ENCODE measurements around the gene GPR85.
"Not testable (repeated sequence)": the region's sequence is repeated elsewhere in the genome, so short reads cannot be mapped to it uniquely, and the experiment has no call there.

Gene GPR85

GRCh38 chr7:113054938-113055337, 31.7 kb downstream of the GPR85 start:
- peaks cover 27 to 38% of the 10 kb centered on the region in 2 donors for H3K27me3 Mint-ChIP-seq
- H3K27ac Mint-ChIP-seq = no peak overlapping the region
- H3K4me3 Mint-ChIP-seq = no peak overlapping the region
- no peaks in the 10 kb centered on the region for H3K4me1 Mint-ChIP-seq
- DNase-seq (no peak), ATAC-seq (replicated peaks) (no peak)
- H3K36me3 Mint-ChIP-seq = no peaks in the 10 kb centered on the region
- peaks cover 0 to 4% of the 10 kb centered on the region in 2 donors for H3K9me3 Mint-ChIP-seq

DNA sequence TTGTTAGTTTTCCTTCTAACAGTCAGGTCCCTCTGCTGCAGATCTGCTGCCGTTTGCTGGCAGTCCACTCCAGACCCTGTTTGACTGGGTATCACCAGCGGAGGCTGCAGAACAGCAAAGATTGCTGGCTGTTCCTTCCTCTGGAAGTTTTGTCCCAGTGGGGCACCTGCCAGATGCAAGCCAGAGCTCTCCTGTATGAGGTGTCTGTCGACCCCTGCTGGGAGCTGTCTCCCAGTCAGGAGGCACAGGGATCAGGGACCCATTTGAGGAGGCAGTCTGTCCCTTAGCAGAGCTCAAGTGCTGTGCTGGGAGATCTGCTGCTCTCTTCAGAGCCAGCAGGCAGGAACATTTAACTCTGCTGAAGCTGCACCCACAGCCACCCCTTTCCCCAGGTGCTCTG, 32.4 kb downstream of the GPR85 start:
- not testable (repeated sequence) for H3K9me3 Mint-ChIP-seq

DNA sequence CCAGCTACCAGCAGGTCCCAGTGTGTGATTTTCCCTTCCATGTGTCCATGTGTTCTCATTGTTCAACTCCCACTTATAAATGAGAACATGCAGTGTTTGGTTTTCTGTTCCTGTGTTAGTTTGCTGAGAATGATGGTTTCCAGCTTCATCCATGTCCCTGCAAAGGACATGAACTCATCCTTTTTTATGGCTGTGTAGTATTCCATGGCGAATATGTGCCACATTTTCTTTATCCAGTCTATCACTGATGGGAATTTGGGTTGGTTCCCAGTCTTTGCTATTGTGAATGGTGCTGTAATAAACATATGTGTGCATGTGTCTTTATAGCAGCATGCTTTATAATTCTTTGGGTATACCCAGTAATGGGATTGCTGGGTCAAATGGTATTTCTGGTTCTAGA, 37.4 kb downstream of the GPR85 start:
- not testable (repeated sequence) for ATAC-seq (replicated peaks); H3K27ac Mint-ChIP-seq; H3K36me3 Mint-ChIP-seq; H3K4me1 Mint-ChIP-seq; H3K4me3 Mint-ChIP-seq; DNase-seq
- Mint-ChIP-seq H3K9me3 (peaks cover 0 to 10% of the 10 kb centered on the region in 2 donors), H3K27me3 (peaks cover 6 to 31% of the 10 kb centered on the region in 2 donors)

More for the DNA sequence above, 32.4 kb downstream of the GPR85 start:
- not testable (repeated sequence) for H3K36me3 Mint-ChIP-seq; H3K4me3 Mint-ChIP-seq; DNase-seq; H3K27ac Mint-ChIP-seq; H3K4me1 Mint-ChIP-seq; ATAC-seq (replicated peaks)
- peaks cover 27 to 41% of the 10 kb centered on the region in 2 donors for H3K27me3 Mint-ChIP-seq

DNA sequence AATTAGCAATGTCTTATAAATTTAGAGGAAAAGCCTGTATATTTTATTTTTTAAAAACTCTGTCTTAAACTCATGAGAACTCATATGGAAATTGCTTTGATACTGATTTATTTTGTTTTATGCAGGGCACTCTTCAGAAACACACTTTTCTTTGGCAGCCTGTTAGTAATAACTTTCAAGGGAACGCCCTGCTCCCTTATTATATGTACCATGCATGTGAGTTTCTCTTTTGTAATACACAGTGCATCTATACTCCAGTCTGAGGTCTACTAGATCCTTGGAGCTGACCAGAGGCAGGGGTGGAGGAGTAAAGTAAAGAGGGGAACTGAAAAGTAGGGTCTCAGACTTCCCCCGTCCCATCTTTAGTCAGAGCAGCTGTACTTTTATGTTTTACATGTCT, 40.2 kb downstream of the GPR85 start:
- no peaks in the 10 kb centered on the region for H3K4me1 Mint-ChIP-seq
- DNase-seq (no peak), ATAC-seq (replicated peaks) (no peak)
- peaks cover 17 to 22% of the 10 kb centered on the region in 2 donors for H3K27me3 Mint-ChIP-seq
- no peaks in the 10 kb centered on the region for H3K36me3 Mint-ChIP-seq
- no peak overlapping the region for H3K27ac Mint-ChIP-seq
- peaks cover 0 to 10% of the 10 kb centered on the region in 2 donors for H3K9me3 Mint-ChIP-seq
- no peak overlapping the region for H3K4me3 Mint-ChIP-seq

DNA sequence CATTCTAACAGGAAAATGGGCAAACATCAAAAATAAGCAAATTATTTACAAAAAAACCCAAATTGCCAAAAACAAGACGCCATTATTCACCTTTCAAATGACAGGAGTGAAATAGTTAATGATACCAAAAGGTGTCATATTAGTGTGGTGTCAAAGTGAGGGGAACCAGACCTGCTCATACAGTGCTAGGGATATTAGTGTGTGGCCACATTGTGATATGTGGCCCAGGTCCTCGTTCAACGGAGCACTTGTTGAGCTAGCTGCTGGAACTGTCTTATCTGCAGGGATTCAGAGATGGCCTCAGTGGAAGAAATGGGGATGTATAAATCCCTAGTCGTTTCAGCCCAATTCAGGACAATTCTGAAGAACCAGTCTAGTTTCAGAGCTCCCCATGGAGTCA, 41.2 kb downstream of the GPR85 start:
- Mint-ChIP-seq H3K4me3 (no peak overlapping the region), H3K27ac (no peak overlapping the region), H3K27me3 (peaks cover 17 to 20% of the 10 kb centered on the region in 2 donors), H3K4me1 (no peaks in the 10 kb centered on the region), H3K9me3 (peaks cover 0 to 7% of the 10 kb centered on the region in 2 donors), H3K36me3 (no peaks in the 10 kb centered on the region)
- ATAC-seq (replicated peaks) = no peak
- no peak for DNase-seq

- Mint-ChIP-seq H3K4me3 (no peak overlapping the region), H3K27ac (no peak overlapping the region), H3K9me3 (peaks cover 0 to 3% of the 10 kb centered on the region in 2 donors), H3K27me3 (peaks cover 13 to 17% of the 10 kb centered on the region in 2 donors), H3K36me3 (no peaks in the 10 kb centered on the region), H3K4me1 (no peaks in the 10 kb centered on the region)
- DNase-seq (no peak), ATAC-seq (replicated peaks) (no peak)
These were observed 42.2 kb downstream of the GPR85 start for GRCh38 chr7:113044394-113044793.

DNA sequence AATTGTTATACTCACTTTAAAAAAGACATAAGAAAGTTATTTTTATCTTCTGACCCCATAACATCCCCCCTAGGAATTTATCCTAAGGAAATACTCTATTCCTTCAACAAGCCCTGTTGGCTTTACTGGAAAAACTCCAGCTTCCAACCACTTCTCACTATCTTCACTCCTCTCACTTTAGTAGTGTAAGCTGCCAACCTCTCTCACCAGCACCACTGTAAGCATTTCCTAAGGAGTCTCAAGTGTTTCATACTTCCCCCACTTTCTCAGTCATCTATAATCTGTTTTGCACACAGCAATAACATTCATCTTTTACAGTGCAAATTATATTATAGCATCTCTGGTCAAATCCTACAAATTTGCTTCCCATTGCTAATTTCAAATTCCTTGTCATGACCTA, 45.8 kb downstream of the GPR85 start:
- ATAC-seq (replicated peaks) (no peak), DNase-seq (no peak)
- Mint-ChIP-seq H3K4me3 (no peak overlapping the region), H3K36me3 (no peaks in the 10 kb centered on the region), H3K27me3 (peaks cover 16 to 17% of the 10 kb centered on the region in 2 donors), H3K9me3 (no peaks in the 10 kb centered on the region), H3K4me1 (no peaks in the 10 kb centered on the region), H3K27ac (no peak overlapping the region)

DNA sequence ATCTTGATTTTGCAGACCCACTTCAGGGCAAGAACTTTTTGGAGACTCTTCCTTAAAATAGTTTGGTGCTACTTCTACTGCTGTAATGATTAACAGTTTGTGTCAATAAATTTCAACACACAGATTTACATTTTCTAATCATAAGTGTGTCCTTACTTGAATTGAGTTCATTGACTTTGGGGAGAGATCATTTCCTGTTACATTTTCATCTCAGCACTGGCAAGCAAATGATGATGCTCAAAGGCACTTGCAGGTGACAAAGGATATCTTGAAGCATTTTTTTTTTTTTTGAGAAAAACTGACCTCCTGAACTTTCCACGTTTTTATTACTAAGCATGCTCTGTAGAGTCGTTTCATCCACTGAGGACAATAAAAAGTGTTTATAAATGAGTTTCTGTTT, 52.7 kb downstream of the GPR85 start:
- Mint-ChIP-seq H3K4me3 (no peak overlapping the region), H3K36me3 (peaks cover 0 to 1% of the 10 kb centered on the region in 2 donors)
- ATAC-seq (replicated peaks) = no peak

More for the DNA sequence above, 52.7 kb downstream of the GPR85 start:
- Mint-ChIP-seq H3K27me3 (peaks cover 14 to 15% of the 10 kb centered on the region in 2 donors), H3K9me3 (no peaks in the 10 kb centered on the region), H3K27ac (no peak overlapping the region), H3K4me1 (no peaks in the 10 kb centered on the region)
- no peak for DNase-seq
